GM21526 (cell line): Measurements from ENCODE around the gene MCF2L2.

Experiments used
- ATAC-seq: cut with Tn5 transposase; IDR thresholded peaks from one replicate; pipeline ENCODE4 v1.9.1; 2021; ENCODE audit warnings: moderate library complexity; ENCODE audit not compliant: unreplicated experiment, low FRiP score

MCF2L2 gene

DNA sequence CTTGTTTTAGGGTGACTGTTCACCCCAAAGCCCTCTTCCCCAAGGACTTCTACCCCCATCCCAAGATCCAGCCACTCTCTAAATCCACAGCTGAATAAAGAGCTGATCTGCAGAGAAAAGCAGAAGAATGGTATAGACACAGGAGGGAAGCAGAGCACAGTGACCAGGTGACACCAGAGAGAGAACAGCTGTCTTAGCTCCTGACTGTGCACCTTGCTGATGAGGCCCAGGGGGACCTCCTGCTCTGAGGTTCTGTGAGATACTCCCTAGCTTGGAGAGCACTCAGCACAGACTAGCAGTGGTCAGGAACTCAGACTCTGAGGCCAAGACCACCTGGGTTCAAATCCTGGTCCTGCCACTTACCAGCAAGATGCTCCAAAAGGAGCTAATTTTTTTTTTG lies 17.7 kb downstream of the MCF2L2 start:
- ATAC-seq: no peak

DNA sequence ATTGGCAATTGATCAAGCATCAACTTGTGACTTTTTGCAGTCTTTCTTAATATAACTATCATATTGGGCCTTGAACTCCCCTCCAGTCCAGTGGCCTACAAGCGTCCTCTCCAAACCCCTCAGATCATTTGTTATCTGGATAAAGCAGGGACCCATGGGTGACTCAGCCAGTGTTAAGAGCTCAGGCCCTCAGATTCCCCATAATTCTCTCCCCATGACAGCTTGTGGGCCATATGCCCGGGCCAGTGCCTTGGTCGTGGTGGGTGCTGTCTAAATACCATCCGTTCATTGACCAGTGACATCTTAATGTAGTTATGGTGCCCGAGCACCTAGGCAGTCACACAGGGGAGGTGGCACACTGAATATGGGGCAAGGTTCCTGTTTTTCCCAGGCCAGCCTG lies 18.1 kb downstream of the MCF2L2 start:
- no peak for ATAC-seq

DNA sequence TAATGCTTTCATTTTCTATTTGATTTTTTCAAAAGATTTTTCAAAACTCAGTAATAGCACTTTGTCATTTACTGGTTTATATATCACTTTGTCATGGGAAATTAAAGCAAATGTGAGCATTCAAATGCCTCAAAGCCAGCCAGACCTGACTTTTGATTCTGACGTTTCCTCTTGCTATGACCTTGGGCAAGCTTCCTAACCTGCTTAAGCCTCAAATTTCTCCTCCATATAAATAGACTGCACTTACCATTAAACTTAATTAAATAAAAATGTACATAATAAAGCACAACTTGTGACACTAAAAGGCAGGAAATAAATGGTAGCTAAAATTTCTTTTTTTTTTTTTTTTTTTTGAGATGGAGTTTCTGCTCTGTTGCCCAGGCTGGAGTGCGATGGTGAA lies 19.2 kb downstream of the MCF2L2 start:
- no peak for ATAC-seq

DNA sequence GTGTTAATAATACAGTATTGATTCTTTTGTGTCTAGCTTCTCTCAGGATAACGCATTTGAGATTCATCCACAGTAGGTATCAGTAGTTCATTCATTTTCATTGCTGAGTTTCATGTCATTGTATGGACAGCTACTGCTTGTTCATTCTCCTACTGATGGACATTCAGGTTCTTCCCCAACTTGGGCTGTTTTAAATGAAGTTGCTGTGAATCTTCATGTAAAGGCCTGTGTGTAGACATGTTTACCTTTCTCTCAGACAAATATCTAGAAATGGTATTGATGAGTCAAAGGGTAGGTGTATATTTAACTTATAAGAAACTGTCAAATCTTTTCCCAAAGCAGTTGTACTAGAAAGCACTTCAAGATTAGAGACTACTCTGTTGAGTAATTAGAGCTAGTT lies 26.7 kb downstream of the MCF2L2 start:
- ATAC-seq: no peak

DNA sequence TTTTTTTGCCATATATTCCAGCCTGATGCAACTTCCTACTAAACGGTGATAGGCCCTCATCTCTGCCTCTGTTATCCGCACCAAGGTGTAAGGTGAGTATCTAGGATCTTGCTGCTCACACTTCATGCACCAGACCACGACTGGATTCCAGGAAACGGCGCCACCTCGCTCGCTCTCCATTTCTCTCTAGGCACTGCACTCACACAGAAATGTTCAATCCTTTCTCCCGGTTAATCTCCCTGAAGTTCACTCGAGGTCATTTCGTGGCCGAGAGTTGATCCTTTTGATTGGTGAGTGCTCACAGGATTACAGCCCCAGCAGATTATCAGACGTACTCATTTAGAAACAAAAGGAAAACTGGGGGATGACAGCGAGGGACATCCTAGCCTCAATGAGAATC lies 28.1 kb downstream of the MCF2L2 start:
- ATAC-seq: no peak

DNA sequence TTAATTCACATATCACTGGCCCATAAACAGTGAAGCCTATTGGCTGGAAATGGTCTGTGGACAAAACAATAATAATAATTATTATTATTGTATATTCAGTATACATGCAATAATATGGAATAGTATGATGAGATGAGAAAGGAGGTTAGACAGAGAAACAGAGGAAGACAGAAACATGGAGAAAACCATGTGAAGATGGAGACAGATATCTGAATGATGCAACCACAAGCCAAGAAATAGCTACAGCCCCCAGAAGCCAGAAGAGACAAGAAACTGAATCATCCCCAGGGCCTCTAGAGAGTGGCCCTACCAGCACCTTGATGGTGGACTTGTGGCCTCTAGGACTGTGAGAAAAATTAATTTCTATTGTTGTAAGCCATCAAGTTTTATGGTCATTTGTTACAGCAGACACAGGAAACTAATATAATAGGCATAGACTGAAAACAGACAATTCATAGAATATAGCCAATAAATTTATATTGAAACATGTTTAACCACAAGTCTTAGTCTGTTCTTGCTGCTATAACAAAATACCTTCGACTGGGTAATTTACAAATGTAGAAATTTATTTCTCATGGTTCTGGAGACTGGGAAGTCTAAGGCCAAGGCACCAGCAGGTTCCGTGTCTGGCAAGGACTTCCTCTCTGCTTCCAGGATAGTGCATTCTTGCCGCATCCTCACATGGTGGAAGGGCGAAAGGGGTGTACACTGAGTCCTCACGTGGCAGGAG lies 31.6 kb downstream of the MCF2L2 start:
- ATAC-seq: no peak

DNA sequence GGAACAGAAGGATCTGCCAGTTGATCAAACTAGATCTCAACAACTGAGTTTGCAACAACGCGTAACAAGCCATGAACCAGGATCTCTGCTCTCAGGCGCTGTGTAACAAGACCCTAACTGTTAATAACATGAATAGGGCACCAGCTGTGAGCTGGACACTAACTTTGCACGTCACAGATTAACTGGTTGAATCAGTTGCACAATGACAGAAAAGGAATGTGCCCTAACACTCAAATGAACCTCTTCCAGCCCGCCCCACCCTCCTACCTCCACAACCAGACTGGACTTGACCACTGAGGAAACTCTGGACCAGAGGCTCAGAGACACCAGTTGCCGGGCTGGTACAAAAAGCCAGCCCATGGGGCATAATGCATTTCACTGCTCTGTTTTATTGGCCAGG lies 34.3 kb downstream of the MCF2L2 start:
- ATAC-seq: no peak

DNA sequence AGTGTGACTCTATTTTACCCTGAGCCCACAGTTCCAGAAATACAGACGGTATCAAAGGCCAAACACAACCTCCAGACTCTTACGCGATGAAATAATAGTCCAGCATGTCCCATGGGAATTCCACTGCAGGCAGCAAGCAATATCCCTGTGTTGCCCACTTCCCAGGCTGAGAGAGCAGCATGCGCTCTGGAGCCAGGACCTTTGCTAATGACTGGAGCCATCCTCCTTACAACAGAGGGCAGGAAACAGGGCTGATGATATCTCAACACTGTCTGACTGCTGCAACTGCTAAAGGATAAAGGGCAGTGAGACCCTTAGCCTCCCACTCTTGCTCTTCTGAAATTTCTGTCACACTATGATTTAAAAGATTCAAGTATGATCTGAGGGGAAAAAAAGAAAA lies 34.8 kb downstream of the MCF2L2 start:
- ATAC-seq: no peak

DNA sequence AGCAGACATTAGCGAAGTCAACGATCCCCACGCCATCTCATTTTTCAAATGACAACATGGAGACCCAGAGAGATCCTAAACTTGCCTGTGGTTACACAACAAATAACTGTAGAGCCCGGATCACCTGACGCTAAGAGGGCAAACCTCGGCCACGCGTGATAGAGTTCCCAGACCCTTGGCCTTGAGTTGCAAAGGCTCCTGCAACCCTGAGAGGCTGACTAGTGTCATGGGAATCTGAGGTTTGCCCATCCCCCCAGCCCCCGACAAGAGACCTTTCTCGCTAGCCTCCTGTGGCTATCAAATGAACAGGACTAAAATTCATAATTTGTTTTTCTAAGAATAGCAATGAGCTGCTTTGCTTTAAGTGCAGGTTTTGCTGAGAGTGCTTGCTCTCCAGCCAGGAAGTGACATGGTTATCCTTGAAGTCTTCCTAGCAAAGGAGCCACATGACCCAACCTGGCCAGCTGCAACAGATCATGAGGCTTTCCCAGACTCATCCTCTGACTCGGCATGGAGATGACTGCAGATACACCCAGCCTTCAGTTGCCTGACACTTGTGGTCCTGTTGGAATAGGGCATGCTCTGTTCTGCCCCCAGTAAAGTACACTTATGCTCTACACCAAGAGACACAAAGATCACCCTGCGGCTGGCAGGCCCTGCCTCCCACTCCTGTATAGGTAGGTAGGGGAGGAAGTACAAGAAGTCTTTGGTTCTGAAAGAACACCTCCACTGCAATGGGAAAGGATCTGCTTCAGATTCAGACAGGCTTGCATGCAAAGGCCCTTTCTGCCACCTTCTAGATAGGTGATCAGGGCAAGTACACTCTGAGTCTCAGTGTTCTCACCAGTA lies 36.0 kb downstream of the MCF2L2 start:
- ATAC-seq: no peak

DNA sequence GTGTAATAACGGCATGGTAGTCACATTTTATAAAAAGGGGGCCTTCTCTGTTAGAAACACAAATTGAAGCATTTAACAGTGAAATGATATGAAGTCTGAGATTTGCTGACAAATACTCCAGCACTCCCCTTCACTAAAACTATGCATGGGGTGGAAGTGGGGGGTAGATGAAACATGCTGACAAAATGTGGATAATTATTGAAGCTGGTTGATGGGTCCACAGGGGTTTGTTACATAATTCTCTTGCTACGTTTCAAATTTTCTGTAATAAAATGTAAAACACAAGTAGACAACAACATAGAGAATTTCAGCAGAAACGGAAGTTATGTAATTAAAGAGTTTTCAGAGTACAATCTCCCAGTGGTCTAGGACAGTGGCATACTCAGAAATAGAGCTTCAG lies 37.0 kb downstream of the MCF2L2 start:
- no peak for ATAC-seq

DNA sequence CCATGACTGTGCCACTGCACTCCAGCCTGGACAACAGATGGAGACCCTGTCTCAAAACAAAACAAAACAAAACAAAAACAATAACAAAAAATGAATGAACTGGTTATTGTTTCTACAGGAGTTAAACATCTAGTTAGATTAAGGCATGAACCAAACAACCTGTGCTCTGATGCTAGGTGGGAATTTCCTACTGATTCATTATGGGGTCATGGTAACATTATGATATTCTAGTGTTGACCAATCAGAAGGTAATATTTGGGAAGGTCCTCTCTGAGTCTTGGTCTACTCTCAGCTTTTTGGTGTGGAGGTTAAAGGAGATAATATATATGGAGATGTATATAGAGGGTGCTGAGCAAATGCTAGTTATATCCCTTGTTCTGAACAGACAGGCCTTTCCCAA lies 37.6 kb downstream of the MCF2L2 start:
- ATAC-seq: no peak

DNA sequence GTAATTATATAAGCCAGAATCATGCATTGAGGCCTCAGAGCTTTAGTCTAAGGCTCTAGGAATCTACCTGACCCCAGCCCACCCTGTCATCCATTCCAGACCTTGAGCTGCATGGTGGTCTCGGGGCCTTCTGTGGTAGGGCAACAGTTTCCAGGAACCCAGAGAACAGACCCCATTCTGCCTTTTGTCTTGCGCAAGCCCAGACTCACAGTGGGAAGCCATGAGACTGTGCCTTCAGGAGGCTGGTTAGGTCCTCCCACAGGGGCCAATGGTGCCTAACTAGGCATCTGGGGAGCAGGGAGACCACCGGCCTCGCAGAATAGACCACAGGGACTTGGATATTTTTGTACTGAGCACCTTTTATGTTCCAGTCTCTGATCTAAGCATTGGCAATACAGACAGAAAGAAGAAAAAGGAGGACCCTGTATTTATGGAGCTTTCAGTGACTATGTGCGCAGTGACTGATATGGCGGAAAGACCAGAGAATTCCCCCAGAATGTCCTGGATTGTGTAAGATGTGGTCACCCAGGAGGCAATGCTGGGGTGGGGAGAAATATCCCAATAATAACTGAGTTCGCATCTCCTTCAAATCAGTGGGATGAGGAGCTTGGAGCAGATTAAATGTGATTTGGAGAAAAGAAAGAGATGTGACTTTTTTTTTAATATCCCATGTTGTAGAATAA lies 40.1 kb downstream of the MCF2L2 start:
- ATAC-seq: no peak

DNA sequence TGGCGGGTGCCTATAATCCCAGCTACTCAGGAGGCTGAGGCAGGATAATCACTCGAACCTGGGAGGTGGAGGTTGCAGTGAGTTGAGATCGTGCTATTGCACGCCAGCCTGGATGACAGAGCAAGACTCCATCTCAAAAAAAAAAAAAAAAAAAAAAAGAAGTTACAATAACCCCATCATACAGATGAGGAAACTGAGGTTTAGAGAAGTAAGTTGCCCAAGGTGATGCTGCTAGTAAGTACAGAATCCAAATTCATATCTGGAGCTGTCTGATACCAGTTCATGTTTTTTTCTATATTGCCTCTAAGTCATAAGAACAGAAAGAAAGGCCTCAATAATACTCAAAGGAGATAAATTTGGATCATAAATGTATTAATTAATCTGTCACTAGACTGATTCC lies 40.6 kb downstream of the MCF2L2 start:
- no peak for ATAC-seq

DNA sequence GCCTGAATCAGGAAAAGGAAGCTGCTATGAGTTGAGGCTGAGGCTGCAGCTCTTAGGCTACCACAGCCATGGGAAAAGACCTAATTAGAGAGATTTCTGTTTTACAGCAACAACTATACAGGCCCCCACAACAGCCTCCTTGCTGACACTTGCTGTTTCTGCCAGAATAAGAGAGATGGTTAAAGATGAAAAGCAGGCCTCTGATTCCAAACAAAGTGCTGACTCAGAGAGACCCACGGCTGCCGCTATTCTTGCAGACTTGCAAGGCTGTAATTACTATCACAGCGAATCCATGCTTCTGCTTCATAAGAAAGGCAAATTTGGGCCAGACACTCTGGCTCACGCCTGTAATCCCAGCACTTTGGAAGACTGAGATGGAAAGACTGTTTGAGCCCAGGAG lies 41.8 kb downstream of the MCF2L2 start:
- no peak for ATAC-seq

DNA sequence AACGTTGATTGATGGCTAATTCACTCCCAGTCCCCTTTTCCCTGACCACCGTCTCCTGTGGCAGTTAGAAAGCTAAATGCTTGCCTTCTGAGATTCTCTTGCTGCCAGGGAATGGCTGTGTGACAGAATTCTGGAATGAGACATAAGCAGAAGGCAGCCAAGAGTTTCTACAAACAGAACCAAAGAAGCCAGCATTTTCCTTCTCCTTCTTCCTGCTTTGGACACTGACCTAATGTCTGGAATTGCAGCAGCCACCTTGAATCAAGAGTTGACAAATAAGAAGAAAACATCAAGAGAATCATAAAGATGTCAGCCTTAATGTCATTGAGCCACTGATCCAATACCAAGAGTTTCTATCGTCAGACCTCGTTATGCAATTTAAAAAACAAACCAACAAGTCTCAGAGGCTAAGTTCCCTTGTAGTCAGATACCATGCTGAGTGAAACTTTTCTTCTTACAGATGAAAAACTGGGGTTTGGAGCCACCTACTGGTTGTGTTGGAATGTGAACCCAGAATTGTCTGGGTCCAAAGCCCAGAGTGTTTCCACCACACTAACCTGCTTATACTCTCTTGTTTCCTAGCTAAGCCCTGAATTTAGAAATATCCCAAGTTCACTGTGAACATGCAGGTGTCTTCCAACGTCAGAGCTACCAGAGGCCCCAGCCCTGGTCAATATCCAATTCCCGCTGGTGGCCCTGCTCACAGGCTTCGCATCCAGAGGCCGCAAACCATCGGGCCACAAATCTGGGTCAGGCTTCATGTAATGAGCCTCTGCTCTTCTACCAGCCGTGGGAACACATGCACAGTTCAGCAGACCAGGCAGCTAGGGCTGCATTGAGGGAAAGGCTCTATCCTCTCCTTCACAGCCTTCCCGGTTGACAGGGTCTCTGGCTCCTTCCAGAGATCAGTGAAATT lies 42.5 kb downstream of the MCF2L2 start:
- ATAC-seq: peak; percentile 84

DNA sequence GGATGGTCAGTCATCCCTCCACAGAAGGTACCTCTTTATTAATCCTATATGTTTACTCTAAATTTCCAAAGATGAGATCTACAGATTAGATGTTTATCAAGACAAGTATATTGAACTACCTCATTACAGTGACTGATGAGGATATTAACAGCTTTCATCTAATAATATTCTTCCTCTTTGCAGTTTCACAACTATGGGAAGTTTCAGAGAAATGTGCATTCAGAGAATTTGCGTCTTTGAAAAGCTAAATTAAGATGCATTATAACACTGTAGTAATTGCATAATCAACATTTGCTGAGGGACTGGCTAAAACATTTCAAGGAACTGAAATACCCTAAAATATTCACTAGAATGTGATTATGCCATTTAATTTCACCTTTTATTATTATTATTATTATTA lies 46.7 kb downstream of the MCF2L2 start:
- ATAC-seq: no peak

DNA sequence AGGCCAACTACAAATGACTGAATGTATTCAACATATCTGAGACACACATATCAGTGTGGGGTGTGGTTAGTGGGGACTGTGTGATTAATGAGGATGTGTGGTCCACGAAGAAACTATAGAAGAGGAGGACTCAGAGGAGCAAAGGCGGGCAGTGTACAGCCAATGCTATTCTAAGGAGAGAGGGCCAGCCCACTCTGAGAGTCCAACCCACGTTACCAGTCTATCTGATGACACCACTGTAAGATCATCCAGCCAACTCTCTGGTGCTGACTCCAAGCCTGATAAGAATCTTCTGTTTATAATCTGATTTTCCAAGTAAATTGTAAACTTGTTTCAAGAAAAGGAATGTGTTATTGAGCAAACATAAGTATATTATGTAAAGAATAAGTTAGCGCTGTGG lies 47.2 kb downstream of the MCF2L2 start:
- no peak for ATAC-seq

DNA sequence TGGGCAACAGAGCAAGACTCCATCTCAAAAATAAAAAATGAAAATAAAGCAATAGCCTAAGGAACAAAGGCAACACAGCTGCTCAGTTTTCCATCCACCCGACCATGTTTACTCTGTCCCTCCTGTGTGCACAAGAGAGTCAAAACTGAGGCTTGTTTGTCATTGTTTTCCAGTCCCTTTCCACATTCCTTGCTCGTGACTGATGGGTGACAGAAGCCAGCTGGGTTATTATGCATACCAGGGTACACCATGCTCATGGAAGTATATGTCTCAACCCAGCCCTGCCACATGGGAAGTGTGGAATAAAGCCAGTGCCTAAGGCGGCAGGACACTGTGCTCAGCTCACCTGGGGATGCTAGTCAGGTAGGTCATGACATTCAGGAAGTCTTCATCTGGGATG lies 49.5 kb downstream of the MCF2L2 start:
- ATAC-seq: no peak

DNA sequence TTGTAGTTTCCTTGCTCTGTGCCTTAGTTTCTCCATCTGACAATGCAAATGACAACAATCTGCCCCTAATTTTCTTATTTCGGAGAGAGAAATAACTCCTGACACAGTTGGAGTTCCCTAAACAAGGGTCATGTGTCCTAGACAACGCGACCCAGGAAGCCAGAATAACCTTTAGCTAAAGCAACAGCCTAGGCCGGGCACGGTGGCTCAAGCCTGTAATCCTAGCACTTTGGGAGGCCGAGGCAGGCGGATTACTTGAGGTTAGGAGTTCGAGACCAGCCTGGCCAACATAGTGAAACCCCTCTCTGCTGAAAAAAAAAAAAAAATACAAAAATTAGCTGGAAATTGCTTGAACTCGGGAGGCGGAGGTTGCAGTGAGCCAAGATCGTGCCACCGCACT lies 49.9 kb downstream of the MCF2L2 start:
- no peak for ATAC-seq

DNA sequence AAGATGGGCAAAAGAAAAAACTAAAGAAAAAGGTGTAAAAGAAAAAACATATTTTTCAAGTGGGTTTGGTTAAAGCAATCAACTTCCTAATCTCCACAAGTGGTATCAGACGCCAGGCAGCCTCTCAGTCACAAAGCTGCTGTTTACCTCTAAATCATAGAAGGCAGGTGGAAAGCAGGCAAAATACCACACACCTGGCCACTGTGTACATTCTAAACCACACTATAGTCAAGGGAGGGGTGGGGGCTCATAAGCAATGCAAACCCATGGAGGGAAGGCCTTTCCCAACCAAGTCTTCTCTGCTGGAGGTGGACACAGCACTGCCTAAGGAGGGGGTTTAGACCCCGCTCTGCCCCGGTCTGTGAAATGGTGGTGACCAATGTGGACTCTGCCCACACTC lies 50.4 kb downstream of the MCF2L2 start:
- ATAC-seq: no peak
